IMR-90 (cell line): ENCODE results near the gene MUC20. TPM values are rescaled to one million over a fixed set of nuclear protein-coding genes. Genes with fewer than 3 reads are reported as not detected.

Source experiments
- ATAC-seq: fragments of 200-7000 bp; cut with Tn5 transposase; 2 replicates; pipeline ENCODE4 v1.9.1; 2020; ENCODE audit warnings: low read depth, mild to moderate bottlenecking, moderate library complexity
- BruUV-seq: library from RNA; stranded (reverse); fragments of 400-500 nt; replicated peaks from 2 replicates; lab custom pipeline; 2021; lab: Mats Ljungman, UMichigan
- CTCF ChIA-PET: fragments of 300-600 bp; formaldehyde crosslinking; extraction: SDS; loops from one replicate; lab custom pipeline; 2021; ENCODE audit warnings: antibody characterized with exemption; lab: Yijun Ruan, JAX
- POLR2A ChIA-PET: fragments of 300-600 bp; sonication (Branson Sonifier 250); formaldehyde crosslinking; loops from one replicate; lab custom pipeline; 2022; ENCODE audit warnings: antibody characterized with exemption; ENCODE audit not compliant: unreplicated experiment; lab: Charles Lee
- DNase-seq: peaks from one replicate; pipeline ENCODE4 v3.0.0; 2013
- H2AFZ ChIP-seq: replicated peaks from 2 replicates; pipeline ENCODE3; 2013; ENCODE audit warnings: low read length, mild to moderate bottlenecking; ENCODE audit not compliant: poor library complexity
- H2AK5ac ChIP-seq: 2 replicates; pipeline ENCODE4 v1.6.1; 2013; ENCODE audit warnings: low read depth, low read length, inconsistent platforms
- H2AK9ac ChIP-seq: replicated peaks from 2 replicates; pipeline ENCODE3; 2013; ENCODE audit warnings: mild to moderate bottlenecking, low read depth, low read length, moderate library complexity; ENCODE audit not compliant: poor library complexity
- H2BK120ac ChIP-seq: 2 replicates; pipeline ENCODE4 v1.6.1; 2013; ENCODE audit warnings: low read depth, low read length, inconsistent platforms
- H2BK15ac ChIP-seq: 3 replicates; pipeline ENCODE4 v1.6.1; 2013; ENCODE audit warnings: low read depth, low read length, inconsistent platforms
- H2BK20ac ChIP-seq: 2 replicates; pipeline ENCODE4 v1.6.1; 2013; ENCODE audit warnings: low read depth, mild to moderate bottlenecking, inconsistent platforms, low read length, moderate library complexity
- H2BK5ac ChIP-seq: 2 replicates; pipeline ENCODE4 v1.6.1; 2013; ENCODE audit warnings: mild to moderate bottlenecking, low read depth, low read length, inconsistent platforms; ENCODE audit not compliant: poor library complexity, severe bottlenecking
- H3K14ac ChIP-seq: replicated peaks from 2 replicates; pipeline ENCODE4 v1.6.1; 2013; ENCODE audit warnings: low read depth, low read length, inconsistent platforms
- H3K18ac ChIP-seq: 2 replicates; pipeline ENCODE4 v1.6.1; 2013; ENCODE audit warnings: low read depth, low read length, control low read depth
- H3K23ac ChIP-seq: 2 replicates; pipeline ENCODE4 v1.6.1; 2013; ENCODE audit warnings: low read depth, low read length, inconsistent platforms
- H3K27ac ChIP-seq: 2 replicates; pipeline ENCODE4 v1.5.1; 2013; ENCODE audit warnings: mild to moderate bottlenecking, control low read depth, low read length; ENCODE audit not compliant: insufficient read depth
- H3K27me3 ChIP-seq: 2 replicates; pipeline ENCODE4 v1.6.1; 2013; ENCODE audit warnings: low read length; ENCODE audit not compliant: control insufficient read depth, insufficient read depth
- H3K36me3 ChIP-seq: 2 replicates; pipeline ENCODE4 v1.6.1; 2013; ENCODE audit warnings: low read length, mixed read lengths; ENCODE audit not compliant: control insufficient read depth, insufficient read depth
- H3K4ac ChIP-seq: 2 replicates; pipeline ENCODE4 v1.6.1; 2013; ENCODE audit warnings: low read depth, low read length, inconsistent platforms
- H3K4me1 ChIP-seq: 2 replicates; pipeline ENCODE4 v1.6.1; 2013; ENCODE audit warnings: low read length, mixed read lengths; ENCODE audit not compliant: control insufficient read depth, insufficient read depth
- H3K4me2 ChIP-seq: 2 replicates; pipeline ENCODE4 v1.6.1; 2013; ENCODE audit warnings: low read depth, mild to moderate bottlenecking, control low read depth, low read length, moderate library complexity
- H3K4me3 ChIP-seq: 2 replicates; pipeline ENCODE4 v1.5.1; 2013; ENCODE audit warnings: low read depth, mild to moderate bottlenecking, control low read depth, low read length, moderate library complexity; ENCODE audit not compliant: insufficient read depth
- H3K56ac ChIP-seq: 2 replicates; pipeline ENCODE4 v1.6.1; 2013; ENCODE audit warnings: low read length, inconsistent platforms; ENCODE audit not compliant: insufficient read depth; ENCODE audit errors: extremely low read depth
- H3K79me1 ChIP-seq, 2 experiments: 2 replicates each; pipeline ENCODE4 v1.6.1; 2013; ENCODE audit warnings: low read length in 2 of 2, inconsistent platforms in 1 of 2, low read depth in 1 of 2
- H3K9ac ChIP-seq: 2 replicates; pipeline ENCODE4 v1.6.1; 2013; ENCODE audit warnings: low read depth, low read length, control low read depth
- H3K9me1 ChIP-seq: 2 replicates; pipeline ENCODE4 v1.6.1; 2013; ENCODE audit warnings: low read length, inconsistent platforms; ENCODE audit not compliant: insufficient read depth
- H3K9me3 ChIP-seq: 2 replicates; pipeline ENCODE4 v1.6.1; 2013; ENCODE audit warnings: low read length; ENCODE audit not compliant: control insufficient read depth, insufficient read depth
- H4K20me1 ChIP-seq: 2 replicates; pipeline ENCODE4 v1.6.1; 2013; ENCODE audit warnings: low read length, inconsistent platforms; ENCODE audit not compliant: insufficient read depth
- H4K5ac ChIP-seq: 2 replicates; pipeline ENCODE4 v1.6.1; 2013; ENCODE audit warnings: mild to moderate bottlenecking, low read depth, low read length, control low read depth
- H4K8ac ChIP-seq, 2 experiments: 2 replicates each; pipeline ENCODE4 v1.6.1; 2013; ENCODE audit warnings: low read depth in 2 of 2, low read length in 2 of 2, control low read depth in 1 of 2, inconsistent platforms in 1 of 2
- H4K91ac ChIP-seq: 2 replicates; pipeline ENCODE4 v1.6.1; 2013; ENCODE audit warnings: low read depth, low read length, inconsistent platforms; ENCODE audit not compliant: insufficient read depth
- BHLHE40 ChIP-seq: fragments of 150-350 bp; IDR thresholded peaks from 2 replicates; pipeline ENCODE4 v1.6.1; 2016; ENCODE audit warnings: mild to moderate bottlenecking, low read depth, low read length
- CHD1 ChIP-seq: IDR thresholded peaks from 2 replicates; pipeline ENCODE4 v1.6.1; 2012; ENCODE audit warnings: low read depth, low read length, improper control_type of control experiment
- MAFK ChIP-seq: IDR thresholded peaks from 2 replicates; pipeline ENCODE4 v1.6.1; 2012; ENCODE audit warnings: low read depth, low read length, improper control_type of control experiment
- RAD21 ChIP-seq: IDR thresholded peaks from 2 replicates; pipeline ENCODE4 v1.6.1; 2012; ENCODE audit warnings: low read length, improper control_type of control experiment
- RFX5 ChIP-seq: IDR thresholded peaks from 2 replicates; pipeline ENCODE4 v1.8.0; 2012; ENCODE audit warnings: low read depth, mild to moderate bottlenecking, low read length, moderate library complexity
- SMC3 ChIP-seq: fragments of 150-350 bp; IDR thresholded peaks from 2 replicates; pipeline ENCODE4 v1.6.1; 2016; ENCODE audit warnings: low read depth, mild to moderate bottlenecking, antibody characterized with exemption, low read length, moderate library complexity
- WGBS, 2 experiments: methylation state at CpG; one replicate each; pipeline versions ENCODE4 v1.1.5 to v1.1.7; 2013; ENCODE audit warnings: missing lambda C conversion rate in 2 of 2; ENCODE audit not compliant: insufficient read length in 1 of 2; ENCODE audit errors: extremely low coverage in 2 of 2; 5-methylcytosine and 5-hydroxymethylcytosine counted together
- dilution Hi-C: fragments of 300-500 bp; cut with HindIII; formaldehyde crosslinking; loops from one replicate; pipeline ENCODE4 v1.14.3; 2018; ENCODE audit warnings: low sequenced_read_pairs; ENCODE audit not compliant: unreplicated experiment
- in situ Hi-C: fragments of 300-500 bp; cut with MboI; formaldehyde crosslinking; loops from 3 replicates; pipeline ENCODE4 v1.14.3; 2019; ENCODE audit warnings: low sequenced_read_pairs, inconsistent platforms, mixed read lengths
- intact Hi-C: fragments of 100-400 bp; cut with micrococcal nuclease; formaldehyde crosslinking; loops from 2 replicates; pipeline ENCODE4 v1.10.0; 2022
- polyA plus RNA-seq, 3 experiments: library from polyadenylated mRNA; depleted of rRNA; stranded (reverse); fragments of >200 nt; gene quantifications; 2 replicates each; pipeline ENCODE4 v1.2.3, GENCODE V29; 2012; ENCODE audit warnings: low replicate concordance in 1 of 3
- total RNA-seq: library from RNA; depleted of rRNA; stranded (reverse); fragments of >200 nt; gene quantifications from 2 replicates; pipeline ENCODE4 v1.2.3, GENCODE V29; 2012
- TF ChIP-seq, protein P1 (sequence below): fragments of 150-350 bp; IDR thresholded peaks from 2 replicates; pipeline ENCODE4 v1.6.1; 2017; ENCODE audit warnings: mild to moderate bottlenecking, antibody characterized with exemption, low read length, low read depth
- TF ChIP-seq, protein P2 (sequence below): conservative IDR thresholded peaks from 2 replicates; pipeline ENCODE4 v1.5.1; 2012; ENCODE audit warnings: mild to moderate bottlenecking, low read depth, low read length, improper control_type of control experiment
- TF ChIP-seq, protein P3 (sequence below): fragments of 150-350 bp; IDR thresholded peaks from 2 replicates; pipeline ENCODE4 v1.6.1; 2016; ENCODE audit warnings: low read depth, mild to moderate bottlenecking, low read length, moderate library complexity, borderline replicate concordance

The MUC20 gene
- total and polyA plus RNA-seq, 2 of the 4 experiments (the other 2 are of a cell fraction), result 0.12 TPM; not detected in 1

DNA sequence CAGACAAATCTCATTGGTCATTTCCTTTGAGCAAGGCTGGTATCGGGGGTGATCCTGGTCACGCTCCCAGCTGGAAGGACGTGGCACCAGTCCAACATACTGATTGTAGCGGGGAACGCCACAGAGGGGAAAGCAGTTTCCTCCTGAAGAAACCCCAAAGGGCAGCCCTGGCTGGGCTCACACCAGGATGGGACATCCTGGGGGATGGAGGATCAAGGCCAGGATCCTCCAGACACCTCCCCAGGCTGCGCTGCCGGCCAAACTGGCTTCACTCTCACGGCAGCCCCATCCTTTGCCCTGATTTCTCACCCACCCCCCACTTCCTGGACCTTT is 36.6 kb downstream of the MUC20 start:
- no peak overlapping the region for H3K4ac ChIP-seq
- H3K27me3 ChIP-seq, result peaks cover 58% of the 10 kb centered on the region
- H3K23ac ChIP-seq, result no peak overlapping the region
- H4K8ac ChIP-seq, result no peak overlapping the region
- BruUV-seq, result no TSS peak
- no peak overlapping the region for H3K9ac ChIP-seq
- TF ChIP-seq, protein P1, sequence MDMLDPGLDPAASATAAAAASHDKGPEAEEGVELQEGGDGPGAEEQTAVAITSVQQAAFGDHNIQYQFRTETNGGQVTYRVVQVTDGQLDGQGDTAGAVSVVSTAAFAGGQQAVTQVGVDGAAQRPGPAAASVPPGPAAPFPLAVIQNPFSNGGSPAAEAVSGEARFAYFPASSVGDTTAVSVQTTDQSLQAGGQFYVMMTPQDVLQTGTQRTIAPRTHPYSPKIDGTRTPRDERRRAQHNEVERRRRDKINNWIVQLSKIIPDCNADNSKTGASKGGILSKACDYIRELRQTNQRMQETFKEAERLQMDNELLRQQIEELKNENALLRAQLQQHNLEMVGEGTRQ, result no peak
- TF ChIP-seq CHD1 (no peak), SMC3 (no peak), BHLHE40 (no peak), MAFK (no peak), RAD21 (no peak), RFX5 (no peak)
- TF ChIP-seq, protein P2, sequence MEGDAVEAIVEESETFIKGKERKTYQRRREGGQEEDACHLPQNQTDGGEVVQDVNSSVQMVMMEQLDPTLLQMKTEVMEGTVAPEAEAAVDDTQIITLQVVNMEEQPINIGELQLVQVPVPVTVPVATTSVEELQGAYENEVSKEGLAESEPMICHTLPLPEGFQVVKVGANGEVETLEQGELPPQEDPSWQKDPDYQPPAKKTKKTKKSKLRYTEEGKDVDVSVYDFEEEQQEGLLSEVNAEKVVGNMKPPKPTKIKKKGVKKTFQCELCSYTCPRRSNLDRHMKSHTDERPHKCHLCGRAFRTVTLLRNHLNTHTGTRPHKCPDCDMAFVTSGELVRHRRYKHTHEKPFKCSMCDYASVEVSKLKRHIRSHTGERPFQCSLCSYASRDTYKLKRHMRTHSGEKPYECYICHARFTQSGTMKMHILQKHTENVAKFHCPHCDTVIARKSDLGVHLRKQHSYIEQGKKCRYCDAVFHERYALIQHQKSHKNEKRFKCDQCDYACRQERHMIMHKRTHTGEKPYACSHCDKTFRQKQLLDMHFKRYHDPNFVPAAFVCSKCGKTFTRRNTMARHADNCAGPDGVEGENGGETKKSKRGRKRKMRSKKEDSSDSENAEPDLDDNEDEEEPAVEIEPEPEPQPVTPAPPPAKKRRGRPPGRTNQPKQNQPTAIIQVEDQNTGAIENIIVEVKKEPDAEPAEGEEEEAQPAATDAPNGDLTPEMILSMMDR, result no peak
- TF ChIP-seq, protein P3, sequence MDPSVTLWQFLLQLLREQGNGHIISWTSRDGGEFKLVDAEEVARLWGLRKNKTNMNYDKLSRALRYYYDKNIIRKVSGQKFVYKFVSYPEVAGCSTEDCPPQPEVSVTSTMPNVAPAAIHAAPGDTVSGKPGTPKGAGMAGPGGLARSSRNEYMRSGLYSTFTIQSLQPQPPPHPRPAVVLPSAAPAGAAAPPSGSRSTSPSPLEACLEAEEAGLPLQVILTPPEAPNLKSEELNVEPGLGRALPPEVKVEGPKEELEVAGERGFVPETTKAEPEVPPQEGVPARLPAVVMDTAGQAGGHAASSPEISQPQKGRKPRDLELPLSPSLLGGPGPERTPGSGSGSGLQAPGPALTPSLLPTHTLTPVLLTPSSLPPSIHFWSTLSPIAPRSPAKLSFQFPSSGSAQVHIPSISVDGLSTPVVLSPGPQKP, result no peak
- H3K4me3 ChIP-seq, result no peak overlapping the region
- H3K79me1 ChIP-seq, result no peaks in the 10 kb centered on the region
- no peak overlapping the region for H3K56ac ChIP-seq
- in situ Hi-C loops (loop anchor here (5.0 kb wide), 1 partner anchor 50 kb away; no protein-coding TSS in a partner anchor), intact Hi-C loops (no loop called here), dilution Hi-C loops (no loop called here)
- H3K36me3 ChIP-seq, result no peaks in the 10 kb centered on the region
- H4K91ac ChIP-seq, result no peak overlapping the region
- no peak for DNase-seq
- no peak for ATAC-seq
- CTCF ChIA-PET, result no interaction called here
- no peak overlapping the region for H2AK9ac ChIP-seq
- no peak overlapping the region for H3K4me2 ChIP-seq
- H2BK120ac ChIP-seq, result no peak overlapping the region
- no peak overlapping the region for H3K27ac ChIP-seq
- no peak overlapping the region for H3K14ac ChIP-seq
- H3K18ac ChIP-seq, result no peak overlapping the region
- H4K20me1 ChIP-seq, result no peaks in the 10 kb centered on the region
- no peak overlapping the region for H4K5ac ChIP-seq
- H2BK15ac ChIP-seq, result no peak overlapping the region
- no peaks in the 10 kb centered on the region for H3K9me3 ChIP-seq
- no peak overlapping the region for H2BK5ac ChIP-seq
- H3K9me1 ChIP-seq, result no peaks in the 10 kb centered on the region
- POLR2A ChIA-PET, result no interaction called here
- H2BK20ac ChIP-seq, result no peak overlapping the region
- no CpG with 5 or more reads among the region's 8 CpGs for WGBS, 2 experiments
- no peak overlapping the region for H2AK5ac ChIP-seq
- no peaks in the 10 kb centered on the region for H3K4me1 ChIP-seq
- no peak overlapping the region for H2AFZ ChIP-seq
